ENCODE data around the gene PRR7.

- TF ChIP-seq EZH2 (optimal IDR thresholded peaks at IDR 0.05; ENCODE audit: low read depth, low read length): no peak
- TF ChIP-seq CTCF (IDR thresholded peaks at IDR 0.05; ENCODE audit: low read length): no peak
- no peak for TF ChIP-seq EZH2phosphoT487 (IDR thresholded peaks at IDR 0.05; ENCODE audit: low read length)
These were observed 38.4 kb downstream of the PRR7 start for GRCh38 chr5:177484902-177485549.

All from MM.1S (cell line).